Tibial nerve (tissue), 4 donors: ENCODE data around the gene OR7C1. TPM values are rescaled to one million over a fixed set of nuclear protein-coding genes. Genes with fewer than 3 reads are reported as not detected.
A peak's percentile ranks its signal among the peaks of the same experiment; 100 is the strongest.

ENCODE experiments used
- DNase-seq, 2 donors: peaks; one replicate each; pipeline ENCODE4 v3.0.0-alpha.2; 2019; ENCODE audit warnings: low spot score in 2 of 2
- H3K27ac ChIP-seq, 4 donors: fragments of 200-600 bp; sonication (generic) in 3 of 4; one replicate each; pipeline ENCODE4 v1.5.1; 2017 to 2019; ENCODE audit warnings: mild to moderate bottlenecking in 1 of 4
- H3K27me3 ChIP-seq, 2 donors: fragments of 200-600 bp; sonication (generic) in 1 of 2; one replicate each; pipeline versions ENCODE4 v1.5.1 to v1.6.0; 2017 to 2019
- H3K36me3 ChIP-seq, 3 donors: fragments of 200-600 bp; sonication (generic); one replicate each; pipeline ENCODE4 v1.5.1; 2018 to 2019
- H3K4me1 ChIP-seq, 4 donors: fragments of 200-600 bp; sonication (generic) in 3 of 4; one replicate each; pipeline ENCODE4 v1.5.1; 2017 to 2019
- H3K4me3 ChIP-seq, 4 donors: fragments of 200-600 bp; sonication (generic) in 3 of 4; one replicate each; pipeline ENCODE4 v1.5.1; 2017 to 2019; ENCODE audit warnings: mild to moderate bottlenecking in 1 of 4, moderate library complexity in 1 of 4
- H3K9me3 ChIP-seq, 4 donors: fragments of 200-600 bp; sonication (generic) in 3 of 4; one replicate each; pipeline ENCODE4 v1.5.1; 2017 to 2019
- CTCF ChIP-seq, 5 experiments: fragments of 200-600 bp in 3 of 5; fragments of 450-650 bp in 2 of 5; sonication (generic) in 3 of 5; IDR thresholded peaks; one replicate each; pipeline ENCODE4 v1.5.1; 2016 to 2019; ENCODE audit warnings: antibody characterized with exemption in 5 of 5, mild to moderate bottlenecking in 3 of 5, moderate library complexity in 2 of 5
- EP300 ChIP-seq, 2 donors: sonication (generic); formaldehyde crosslinking; IDR thresholded peaks; one replicate each; pipeline ENCODE4 v1.6.1; 2017; ENCODE audit warnings: antibody characterized with exemption in 2 of 2, mild to moderate bottlenecking in 1 of 2
- POLR2A ChIP-seq, 2 donors: fragments of 450-650 bp; IDR thresholded peaks; one replicate each; pipeline ENCODE4 v1.6.1; 2017; ENCODE audit warnings: antibody characterized with exemption in 2 of 2, mild to moderate bottlenecking in 2 of 2, moderate library complexity in 2 of 2
- WGBS, 2 donors: methylation state at CpG; one replicate each; pipeline ENCODE4 v1.1.5; 2018; 5-methylcytosine and 5-hydroxymethylcytosine counted together
- total RNA-seq, 4 donors: library from RNA; depleted of rRNA; stranded (reverse); fragments of >200 nt; gene quantifications; one replicate each; pipeline ENCODE4 v1.1.0, GENCODE V29; 2016

The OR7C1 gene
- 1 to 10 TPM in 1 of 4 donors, under 1 TPM in 2, not detected in 1; 0.21 to 2.4 (median 0.30) TPM for total RNA-seq

- no peaks in the 10 kb centered on the region for H3K27me3 ChIP-seq
- H3K9me3 ChIP-seq: no peaks in the 10 kb centered on the region
- WGBS, 2 donors: 6 to 30% methylated on average over 1 of the region's 1 CpG
- no peaks in the 10 kb centered on the region for H3K4me1 ChIP-seq
- no peak within 1 kb of the TSS for H3K27ac ChIP-seq
- TF ChIP-seq CTCF (IDR thresholded peaks at IDR 0.05) (no peak), EP300 (IDR thresholded peaks at IDR 0.05) (no peak), POLR2A (IDR thresholded peaks at IDR 0.05) (no peak)
- H3K4me3 ChIP-seq: no peak within 1 kb of the TSS
- no peak for DNase-seq
- no peaks in the 10 kb centered on the region for H3K36me3 ChIP-seq
Observed at GRCh38 chr19:14835011-14835410, at the start of gene OR7C1, which contains the start of gene OR7A5. TSS of gene OR7C1 (minus strand) at chr19:14835185. CDS start at chr19:14800136, 35,049 bp downstream. TSS of gene OR7A5 (minus strand) at chr19:14835185. CDS start at chr19:14828241, 6,944 bp downstream.

- 71 to 76% methylated on average over 4 of the region's 4 CpGs for WGBS, 2 donors
- H3K9me3 ChIP-seq: no peaks in the 10 kb centered on the region
Observed at GRCh38 chr19:14871619-14872230, 36.7 kb upstream of the OR7C1 start.

GRCh38 chr19:14868497-14868896 lies 33.5 kb upstream of the OR7C1 start:
- TF ChIP-seq CTCF (IDR thresholded peaks at IDR 0.05): no peak
- H3K9me3 ChIP-seq: no peaks in the 10 kb centered on the region
- no peak overlapping the region for H3K4me3 ChIP-seq
- no peak overlapping the region for H3K27ac ChIP-seq
- no peaks in the 10 kb centered on the region for H3K4me1 ChIP-seq
- WGBS, 2 donors: 74 to 77% methylated on average over 5 of the region's 5 CpGs
- no peaks in the 10 kb centered on the region for H3K27me3 ChIP-seq
- no peaks in the 10 kb centered on the region for H3K36me3 ChIP-seq
- no peak for DNase-seq

More at GRCh38 chr19:14871619-14872230, 36.7 kb upstream of the OR7C1 start:
- H3K27ac ChIP-seq: no peak overlapping the region
- no peaks in the 10 kb centered on the region for H3K4me1 ChIP-seq
- no peak for DNase-seq
- H3K4me3 ChIP-seq: no peak overlapping the region
- no peaks in the 10 kb centered on the region for H3K36me3 ChIP-seq
- TF ChIP-seq CTCF (IDR thresholded peaks at IDR 0.05) (peak in 3 of 5 experiments; percentile 9 to 34 (median 19)), EP300 (IDR thresholded peaks at IDR 0.05) (no peak)
- no peaks in the 10 kb centered on the region for H3K27me3 ChIP-seq

- Histone ChIP-seq H3K36me3 (no peaks in the 10 kb centered on the region), H3K27me3 (no peaks in the 10 kb centered on the region), H3K27ac (no peak within 1 kb of the TSS), H3K4me1 (no peaks in the 10 kb centered on the region), H3K4me3 (no peak within 1 kb of the TSS), H3K9me3 (no peaks in the 10 kb centered on the region)
- no peak for DNase-seq
- no peak for TF ChIP-seq POLR2A (IDR thresholded peaks at IDR 0.05)
- TF ChIP-seq CTCF (IDR thresholded peaks at IDR 0.05): no peak
- TF ChIP-seq EP300 (IDR thresholded peaks at IDR 0.05): no peak
- WGBS, 2 donors: 57 to 70% methylated on average over 5 of the region's 5 CpGs
Observed at GRCh38 chr19:14848822-14849221, 13.8 kb upstream of the OR7C1 start, which contains the start of gene OR7A10. TSS of gene OR7A10 (minus strand) at chr19:14848922. CDS start at chr19:14841877, 7,045 bp downstream.

GRCh38 chr19:14843578-14843977 lies 8.6 kb upstream of the OR7C1 start:
- H3K4me3 ChIP-seq: no peak overlapping the region
- no peak for DNase-seq
- H3K36me3 ChIP-seq: no peaks in the 10 kb centered on the region
- WGBS, 2 donors: 32 to 37% methylated on average over 6 of the region's 6 CpGs
- no peak for TF ChIP-seq POLR2A (IDR thresholded peaks at IDR 0.05)
- no peak for TF ChIP-seq CTCF (IDR thresholded peaks at IDR 0.05)
- H3K27ac ChIP-seq: no peak overlapping the region
- H3K9me3 ChIP-seq: no peaks in the 10 kb centered on the region
- no peaks in the 10 kb centered on the region for H3K4me1 ChIP-seq
- no peaks in the 10 kb centered on the region for H3K27me3 ChIP-seq
